Activated CD4-positive, CD25-positive, alpha-beta regulatory T cell (primary cell): ENCODE results near the gene IFT80.
"Not testable (repeated sequence)": the region's sequence is repeated elsewhere in the genome, so short reads cannot be mapped to it uniquely, and the experiment has no call there.

Experiments used
- DNase-seq, 4 experiments: peaks; one replicate each; lab custom pipeline; 2025; lab: John Stamatoyannopoulos, UW

The IFT80 gene

DNA sequence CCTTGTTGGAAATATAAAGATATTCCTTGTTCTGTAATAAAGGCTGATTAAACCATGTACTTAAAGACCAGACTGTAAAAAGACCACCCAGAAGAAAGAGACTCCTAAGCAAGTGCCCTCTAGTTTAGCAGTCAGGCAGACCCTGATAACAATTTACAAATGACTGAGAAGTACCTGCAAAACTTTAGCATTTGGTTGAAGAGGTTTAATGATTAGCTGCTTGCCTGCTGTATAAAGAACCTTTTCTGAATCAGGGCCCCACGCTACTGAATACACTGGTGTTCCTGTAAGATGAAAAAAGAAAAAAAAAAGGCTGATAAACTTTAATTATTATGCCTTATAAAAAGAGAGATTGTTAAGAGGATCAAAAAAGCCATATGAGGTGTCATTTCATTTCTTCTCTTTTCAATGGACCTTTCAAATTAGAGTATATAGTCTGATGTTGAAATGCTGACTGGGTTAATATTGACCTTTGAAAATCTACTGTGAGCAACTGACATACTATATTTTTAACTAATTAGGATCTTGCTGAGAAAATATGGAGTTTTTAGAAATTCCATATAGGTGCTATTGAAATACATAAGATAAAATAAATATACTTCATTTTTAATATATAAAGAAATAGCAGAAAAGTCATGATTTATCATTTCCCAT lies 33.0 kb downstream of the IFT80 start:
- no peak for DNase-seq

DNA sequence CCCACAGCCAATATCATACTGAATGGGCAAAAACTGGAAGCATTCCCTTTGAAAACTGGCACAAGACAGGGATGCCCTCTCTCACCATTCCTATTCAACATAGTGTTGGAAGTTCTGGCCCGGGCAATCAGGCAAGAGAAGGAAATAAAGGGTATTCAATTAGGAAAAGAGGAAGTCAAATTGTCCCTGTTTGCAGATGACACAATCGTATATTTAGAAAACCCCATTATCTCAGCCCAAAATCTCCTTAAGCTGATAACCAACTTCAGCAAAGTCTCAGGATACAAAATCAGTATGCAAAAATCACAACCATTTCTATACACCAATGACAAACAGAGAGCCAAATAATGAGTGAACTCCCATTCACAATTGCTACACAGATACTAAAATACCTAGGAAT lies 36.1 kb downstream of the IFT80 start:
- DNase-seq, result not testable (repeated sequence)

DNA sequence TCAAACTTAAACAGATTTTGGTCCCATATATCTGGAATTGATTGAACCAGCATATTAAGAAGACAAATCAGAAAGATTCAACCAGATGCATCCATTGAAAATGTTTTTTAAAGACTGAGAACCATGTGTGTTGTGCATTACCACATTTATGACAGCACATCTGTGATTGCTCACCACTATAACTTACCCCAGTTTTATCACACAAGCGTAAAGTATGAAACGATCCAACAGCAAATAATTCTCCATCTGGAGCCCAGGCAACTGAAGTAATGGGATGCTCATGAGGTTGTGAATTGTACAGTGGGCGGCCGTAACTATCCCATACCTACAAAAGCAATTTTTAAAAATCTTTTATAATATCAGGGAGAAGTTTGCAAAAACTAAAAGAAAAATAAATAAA lies 43.2 kb downstream of the IFT80 start:
- no peak for DNase-seq

DNA sequence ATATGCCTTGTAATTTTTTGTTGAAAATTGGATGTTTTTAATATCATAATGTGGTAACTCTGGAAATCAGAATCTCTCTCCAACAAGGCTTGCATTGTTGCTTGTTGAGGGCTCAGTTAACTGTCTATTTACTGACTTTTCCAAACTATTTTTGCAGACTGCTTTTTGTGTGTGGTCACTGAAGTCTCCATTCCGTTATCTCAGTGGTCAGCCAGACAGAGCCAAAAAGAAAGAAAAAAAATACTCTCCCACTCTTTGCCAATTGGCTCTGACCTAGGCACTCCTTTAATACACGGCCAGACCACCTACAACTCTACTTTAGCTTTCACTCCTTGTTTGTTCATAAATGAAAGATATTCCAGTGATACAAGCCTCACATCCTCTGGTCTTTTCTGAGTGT lies 52.5 kb downstream of the IFT80 start:
- no peak for DNase-seq

DNA sequence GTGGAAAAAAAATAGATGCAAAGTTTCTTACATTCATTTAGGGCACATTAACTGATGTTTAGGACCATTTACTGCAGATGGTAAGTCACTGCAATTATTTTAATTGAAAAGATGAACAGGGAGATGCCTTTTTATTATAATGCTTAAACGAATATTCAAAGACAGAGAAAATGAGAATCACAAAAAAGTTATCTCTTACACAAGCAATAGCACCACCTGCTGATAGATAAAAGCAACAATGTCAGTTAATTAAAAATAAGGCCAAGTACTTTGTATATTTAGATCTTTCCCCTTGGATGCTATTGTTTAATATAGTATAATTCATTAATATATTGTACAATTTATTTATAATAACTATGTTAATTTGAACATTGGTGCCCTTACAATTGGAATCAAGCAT lies 55.9 kb downstream of the IFT80 start:
- no peak for DNase-seq

DNA sequence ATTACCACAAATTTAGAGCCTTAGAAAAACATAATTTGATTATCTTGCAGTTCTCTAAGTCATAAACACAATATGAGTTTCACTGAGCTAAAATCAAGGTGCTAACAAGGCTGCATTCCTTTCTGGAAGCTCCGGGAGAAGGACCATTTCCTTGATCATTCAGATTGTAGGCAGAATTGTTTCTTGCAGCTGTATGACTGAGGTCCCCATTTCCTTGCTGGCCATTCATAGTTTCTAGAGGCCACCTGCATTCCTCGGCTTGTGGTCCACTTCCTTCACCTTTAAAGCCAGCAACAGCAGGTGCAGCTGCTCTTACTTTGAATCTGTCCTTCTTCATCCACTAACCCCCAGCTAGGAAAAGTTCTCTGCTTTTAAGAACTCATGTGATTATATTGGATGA lies 58.7 kb downstream of the IFT80 start:
- no peak for DNase-seq

DNA sequence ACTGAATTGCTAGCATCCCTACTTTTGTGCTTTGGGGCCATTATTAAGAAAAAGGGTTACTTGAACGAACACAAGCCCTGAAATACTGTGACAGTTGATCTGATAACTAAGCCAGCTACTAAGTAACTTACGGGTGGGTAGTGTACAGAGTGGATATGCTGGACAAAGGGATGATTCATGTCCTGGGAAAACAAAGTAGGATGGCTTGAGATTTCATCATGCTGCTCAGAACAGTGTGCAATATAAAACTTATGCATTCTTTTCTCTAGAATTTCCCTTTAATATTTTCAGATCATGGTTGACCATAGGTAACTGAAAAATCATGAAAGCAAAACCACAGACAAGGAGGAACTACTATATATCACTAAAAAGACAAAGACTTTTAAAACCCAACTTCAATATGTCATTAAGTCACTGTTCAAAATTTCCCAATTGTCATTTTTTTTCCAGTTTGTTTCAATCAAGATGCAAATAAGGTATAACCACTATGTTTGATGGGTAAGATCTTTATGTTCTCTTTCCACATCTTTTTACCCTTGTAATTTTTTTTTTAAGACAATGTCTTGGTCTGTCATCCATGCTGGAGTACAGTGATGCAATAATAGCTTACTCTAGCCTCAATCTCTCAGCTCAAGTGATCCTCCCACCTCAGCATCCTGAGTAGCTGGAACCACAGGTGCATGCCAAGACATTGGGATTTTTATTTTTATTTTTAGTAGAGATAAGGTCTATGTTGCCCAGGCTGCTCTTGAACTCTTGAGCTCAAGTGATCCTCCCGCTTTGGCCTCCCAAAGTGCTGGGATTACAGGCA lies 67.7 kb downstream of the IFT80 start:
- DNase-seq, result no peak

DNA sequence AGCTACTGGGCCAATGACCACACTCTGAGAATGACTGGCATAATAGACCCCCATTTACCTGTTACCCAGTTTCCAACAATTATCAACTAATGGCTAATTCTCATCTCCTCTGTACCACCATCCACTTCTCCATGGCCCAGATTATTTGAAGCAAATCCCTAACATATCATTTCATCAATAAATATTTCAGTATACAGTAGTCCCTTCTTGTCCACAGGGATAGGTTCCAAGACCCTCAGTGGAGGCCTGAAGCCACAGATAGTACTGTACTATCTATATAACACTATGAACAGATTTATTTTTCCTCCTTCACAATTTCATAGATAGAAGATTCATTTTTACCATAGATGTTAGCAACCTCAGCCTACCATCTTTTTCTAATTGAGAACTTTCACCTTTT lies 68.3 kb downstream of the IFT80 start:
- no peak for DNase-seq

DNA sequence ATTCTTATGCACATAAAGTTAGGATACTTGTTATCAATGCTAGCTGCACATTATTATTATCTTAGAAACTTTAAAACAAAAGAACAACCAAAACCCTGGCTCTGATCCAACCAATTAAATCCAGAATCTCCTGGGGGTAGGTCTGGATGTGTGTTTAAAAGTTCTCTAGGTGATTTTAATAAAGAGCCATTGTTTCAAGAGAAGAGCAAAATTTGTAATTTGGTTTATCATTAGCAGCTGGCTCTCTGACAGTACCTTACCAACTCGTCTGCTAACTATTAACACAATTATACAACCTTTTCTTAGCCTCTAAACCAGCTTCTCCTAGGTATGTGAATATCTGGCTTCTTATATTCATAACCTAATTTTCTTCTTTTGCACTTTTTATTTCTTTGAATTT lies 68.9 kb downstream of the IFT80 start:
- no peak for DNase-seq

DNA sequence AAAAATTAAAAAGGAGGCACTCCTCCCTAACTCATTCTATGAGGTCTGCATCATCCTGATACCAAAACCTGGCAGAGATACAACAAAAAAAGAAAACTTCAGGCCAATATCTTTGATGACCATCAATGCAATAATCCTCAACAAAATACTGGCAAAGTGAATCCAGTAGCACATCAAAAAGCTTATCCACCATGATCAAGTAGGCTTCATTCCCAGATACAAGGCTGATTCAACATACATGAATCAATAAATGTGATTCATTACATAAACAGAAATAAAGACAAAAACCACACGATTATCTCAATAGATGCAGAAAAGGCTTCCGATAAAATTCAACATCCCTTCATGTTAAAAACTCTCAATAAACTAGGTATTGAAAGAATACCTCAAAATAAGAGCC lies 72.7 kb downstream of the IFT80 start:
- not testable (repeated sequence) for DNase-seq

DNA sequence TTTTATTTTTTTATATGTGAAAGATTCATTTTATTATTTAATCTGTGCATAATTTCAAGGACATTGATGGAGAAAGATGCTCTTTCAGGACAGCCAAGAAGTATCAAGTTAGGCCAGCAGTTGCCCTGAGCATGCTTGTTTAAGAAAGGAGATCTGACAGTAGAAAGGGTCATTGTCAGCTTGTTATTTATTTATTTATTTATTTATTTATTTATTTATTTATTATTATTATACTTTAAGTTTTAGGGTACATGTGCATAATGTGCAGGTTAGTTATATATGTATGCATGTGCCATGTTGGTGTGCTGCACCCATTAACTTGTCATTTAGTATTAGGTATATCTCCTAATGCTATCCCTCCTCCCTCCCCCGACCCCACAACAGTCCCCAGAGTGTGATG lies 77.2 kb downstream of the IFT80 start:
- DNase-seq, result not testable (repeated sequence)

DNA sequence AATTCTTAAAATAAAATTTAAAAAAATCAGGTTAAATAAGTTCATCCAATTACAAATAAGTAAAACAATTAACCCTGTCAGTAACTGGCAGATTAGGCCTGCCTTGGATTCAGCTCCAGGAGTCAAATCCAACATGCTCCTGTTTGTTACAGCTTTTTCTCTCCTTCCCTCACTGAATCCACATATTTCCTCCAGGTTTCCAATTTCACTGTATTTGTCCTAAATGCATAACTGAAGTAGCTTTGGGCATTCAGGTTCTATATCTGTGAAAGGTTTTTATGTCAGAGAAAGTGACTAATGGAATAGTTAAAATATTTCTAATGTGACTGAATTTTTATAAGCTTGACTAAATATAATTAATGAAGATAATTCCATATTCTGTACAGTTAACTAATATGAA lies 79.7 kb downstream of the IFT80 start:
- DNase-seq, result no peak

DNA sequence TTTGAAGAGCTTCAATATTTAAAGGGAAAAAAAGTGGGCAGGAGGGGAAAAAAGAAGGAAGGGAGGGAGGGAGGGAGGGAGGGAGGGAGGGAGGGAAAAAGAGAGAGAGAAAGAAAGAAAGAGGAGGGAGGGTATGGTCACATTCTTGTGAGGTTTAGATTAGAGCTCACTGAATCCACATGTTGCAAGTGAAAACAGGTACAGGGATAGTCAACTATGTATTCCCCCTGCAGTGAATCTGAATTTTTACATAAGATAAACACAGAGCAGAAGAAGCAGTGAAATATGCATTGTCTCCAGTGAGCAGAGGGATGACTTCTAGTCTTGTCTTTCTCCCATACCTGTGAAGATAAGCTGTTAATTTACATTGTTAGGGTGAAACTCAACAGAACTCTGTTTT lies 84.0 kb downstream of the IFT80 start:
- no peak for DNase-seq

DNA sequence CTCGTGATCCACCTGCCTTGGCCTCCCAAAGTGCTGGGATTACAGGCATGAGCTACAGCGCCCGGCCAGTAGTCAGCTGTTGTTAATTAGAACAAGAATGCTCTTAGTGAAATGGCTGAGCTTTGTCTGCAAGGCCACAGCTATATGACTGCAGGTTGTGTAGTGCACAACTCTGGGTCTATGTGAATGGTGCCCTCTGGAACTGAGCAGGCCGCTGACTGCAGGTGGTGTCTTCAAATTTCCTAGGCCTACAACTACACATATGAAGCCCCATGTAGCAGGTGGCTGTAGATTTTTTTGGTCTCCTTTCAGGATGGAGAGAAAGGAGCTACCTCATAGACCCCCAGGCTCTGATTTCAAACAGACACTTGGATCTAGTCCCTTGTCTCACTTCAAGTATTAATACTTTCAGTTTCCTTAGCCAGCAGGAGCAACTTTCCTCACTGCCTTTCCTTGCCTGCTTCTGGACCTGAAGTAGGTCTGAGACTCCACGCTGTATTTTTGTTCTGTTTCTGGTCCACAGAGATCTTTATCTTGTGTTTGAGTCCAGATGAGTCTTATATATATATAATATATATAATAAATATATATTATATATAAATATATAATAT lies 86.9 kb downstream of the IFT80 start:
- no peak for DNase-seq

DNA sequence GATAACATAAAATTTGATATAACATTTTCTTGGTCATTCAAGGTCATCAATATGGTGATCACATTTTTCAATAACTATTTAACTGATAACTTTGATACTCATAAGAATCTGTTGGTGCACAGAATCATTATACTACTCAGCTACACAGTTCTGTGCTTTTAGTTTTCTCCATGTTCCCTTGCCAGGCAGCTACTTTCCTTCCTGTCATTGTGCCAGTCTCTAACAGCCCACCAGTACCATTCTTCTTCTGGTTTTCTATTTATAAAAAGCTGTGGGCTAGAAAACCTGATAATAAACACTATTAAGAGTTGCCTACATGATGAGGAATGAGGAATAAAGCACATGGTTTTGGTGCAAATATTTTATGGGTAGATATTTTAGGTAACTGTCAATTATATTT lies 96.2 kb downstream of the IFT80 start:
- DNase-seq, result no peak

DNA sequence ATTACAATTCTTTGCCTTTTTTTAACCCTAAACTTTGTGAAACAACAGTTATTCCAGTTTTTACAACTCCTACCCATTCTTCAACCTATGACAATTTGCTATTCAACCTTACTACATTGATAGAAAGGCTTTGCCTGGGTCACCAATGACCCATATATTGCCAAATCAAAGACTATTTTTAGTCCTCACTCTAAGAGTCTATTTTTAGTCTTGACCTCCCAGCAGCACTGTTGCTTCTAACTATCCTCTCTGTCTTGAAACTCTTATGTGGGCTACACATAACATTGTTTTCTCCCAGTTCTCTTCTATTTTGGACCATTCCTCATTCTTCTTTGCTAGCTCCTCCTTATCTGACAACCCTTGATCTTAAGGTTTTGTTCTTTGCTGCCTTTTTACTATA lies 102.4 kb downstream of the IFT80 start:
- no peak for DNase-seq

DNA sequence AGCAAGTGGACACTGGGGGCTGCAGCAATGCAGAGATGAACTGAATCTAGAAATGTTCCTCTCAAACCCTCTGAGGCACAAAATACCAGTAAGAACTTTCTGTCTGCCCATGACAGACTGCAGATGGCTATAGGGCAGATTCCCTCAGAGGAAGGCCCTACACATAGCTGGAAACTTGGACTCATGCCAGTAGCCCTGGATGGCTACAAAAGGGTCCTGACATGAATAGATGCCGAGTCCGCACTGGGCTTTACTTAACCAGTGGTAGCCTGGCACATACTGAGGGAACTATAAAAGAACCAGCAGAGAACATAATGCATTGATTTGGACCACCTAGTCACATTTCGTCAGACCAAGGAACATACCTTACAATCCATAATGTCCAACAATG lies 107.1 kb downstream of the IFT80 start:
- DNase-seq, result no peak

DNA sequence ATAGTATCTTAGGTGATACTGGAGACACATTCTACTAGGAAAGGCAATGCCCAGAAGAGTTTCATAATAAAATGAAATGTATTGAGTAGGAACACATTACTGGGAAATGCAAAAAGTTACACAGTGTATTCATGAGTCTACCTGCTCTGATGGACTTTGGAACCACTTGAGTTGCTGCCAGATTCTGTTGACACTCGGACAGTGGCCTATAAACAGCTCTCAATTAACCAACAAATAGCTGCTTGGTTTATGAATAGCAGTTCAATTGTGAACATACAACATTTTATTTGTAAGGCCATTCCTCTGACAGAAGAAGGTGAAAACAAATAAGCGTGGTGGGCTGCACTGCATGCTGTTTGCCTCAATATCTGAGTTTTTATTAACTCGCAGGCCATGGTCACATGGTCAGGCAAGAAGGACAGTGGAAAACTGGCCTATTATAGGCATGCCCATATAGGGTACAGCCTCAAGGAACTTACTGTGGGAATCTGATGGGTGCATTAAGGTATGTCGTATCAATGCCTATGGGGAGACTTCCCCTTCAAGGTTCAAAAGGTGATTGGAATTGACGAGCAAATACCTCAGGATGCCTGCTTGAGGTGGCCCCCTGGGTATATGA lies 107.6 kb downstream of the IFT80 start:
- no peak for DNase-seq

DNA sequence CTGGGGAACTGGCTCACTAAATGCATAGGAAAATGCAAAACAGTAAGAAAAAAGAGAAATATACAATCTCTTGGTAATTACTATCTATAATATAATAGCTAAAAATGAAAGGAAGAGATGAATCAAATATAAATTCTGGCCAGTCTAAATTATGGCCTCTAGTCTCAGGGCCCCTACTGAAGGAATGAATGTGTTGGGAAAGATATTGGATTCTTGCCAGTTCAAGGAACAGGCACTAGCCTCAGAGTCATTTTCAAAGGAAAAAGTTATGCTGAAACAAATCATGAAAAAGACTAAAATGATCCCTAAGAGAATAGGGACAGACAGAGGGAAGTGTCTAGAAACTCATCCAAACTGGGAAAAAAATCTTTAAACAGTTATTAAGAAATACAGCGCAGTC lies 111.4 kb downstream of the IFT80 start:
- DNase-seq, result no peak

DNA sequence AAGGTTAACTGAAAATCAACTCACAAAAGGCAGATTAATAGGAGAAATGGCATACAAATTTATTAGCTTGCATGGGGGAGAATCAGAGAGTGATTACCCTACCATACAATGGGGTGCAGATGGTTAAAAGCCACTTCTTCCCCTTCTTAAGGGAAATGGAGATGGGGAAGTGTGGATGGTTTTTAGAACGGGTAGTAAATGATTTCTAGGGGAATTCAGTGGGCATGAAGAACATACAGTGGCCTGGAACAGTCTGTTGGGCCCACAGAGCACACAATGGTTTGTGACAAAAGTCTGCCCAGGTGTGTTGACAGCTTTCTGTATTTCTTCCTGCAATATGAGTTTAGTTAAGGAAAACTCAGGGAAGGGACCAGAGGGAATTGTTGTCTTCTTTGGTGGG lies 112.8 kb downstream of the IFT80 start:
- DNase-seq, result no peak

DNA sequence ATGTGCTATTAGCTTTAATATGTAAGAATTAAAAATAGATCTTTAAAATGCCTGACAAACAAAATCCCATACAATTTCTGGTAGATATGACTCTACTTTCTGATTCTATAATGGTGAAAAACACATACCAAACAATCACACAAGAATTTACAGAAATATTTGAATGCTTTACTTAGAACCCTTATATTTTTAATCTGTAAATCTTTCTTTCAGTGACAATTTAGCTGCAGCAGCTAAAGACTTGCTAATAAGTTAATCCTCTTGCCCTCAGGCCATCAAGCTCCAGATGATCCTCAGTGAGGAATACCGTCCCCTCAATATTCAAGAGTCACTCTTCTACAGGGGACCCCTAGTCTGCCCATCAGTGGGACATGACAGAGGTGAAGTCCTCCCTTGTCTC lies 118.2 kb downstream of the IFT80 start:
- no peak for DNase-seq

DNA sequence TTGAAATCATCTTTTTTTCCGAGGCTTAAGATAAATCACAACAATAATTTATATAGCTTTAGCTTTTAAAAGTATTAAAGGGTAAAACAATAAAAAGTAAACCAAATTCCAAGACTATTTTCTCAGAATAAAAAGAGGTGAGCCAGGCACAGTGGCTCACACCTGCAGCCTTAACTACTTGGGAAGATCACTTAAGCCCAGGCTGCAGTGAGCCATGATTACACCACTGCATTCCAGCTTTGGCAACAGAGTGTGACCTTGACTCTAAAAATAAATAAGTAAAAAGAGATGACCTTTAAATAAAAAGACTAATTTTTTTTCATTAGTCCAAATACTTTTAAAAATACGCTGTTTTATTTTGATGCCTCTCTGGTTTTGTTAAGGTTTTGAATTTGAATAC lies 119.4 kb downstream of the IFT80 start:
- no peak for DNase-seq

DNA sequence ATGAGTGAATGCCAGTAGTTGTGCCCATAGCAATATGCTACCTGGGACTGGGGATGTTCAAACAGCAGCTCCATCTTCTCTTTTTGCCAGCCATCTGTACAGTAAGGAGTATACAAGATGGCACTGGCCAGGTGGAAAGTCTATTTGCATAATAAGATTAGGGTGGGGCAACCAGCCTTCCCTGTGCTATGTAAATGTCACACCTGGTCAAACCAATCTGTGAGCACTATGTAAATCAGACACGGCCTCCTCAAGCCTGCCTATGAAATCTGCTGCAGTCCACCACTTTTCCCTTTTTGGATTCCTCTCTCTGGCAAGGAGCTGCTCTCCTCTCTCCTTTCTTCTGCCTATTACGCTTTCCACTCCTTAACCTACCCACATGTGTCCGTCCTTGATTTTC lies 120.8 kb downstream of the IFT80 start:
- DNase-seq, result no peak
